IPS-18a (cell line): Measurements from ENCODE around the gene RNU1-2.
A peak's percentile ranks its signal among the peaks of the same experiment; 100 is the strongest.
"Not testable (repeated sequence)": the region's sequence is repeated elsewhere in the genome, so short reads cannot be mapped to it uniquely, and the experiment has no call there.

Source experiments
- H3K27ac ChIP-seq: one replicate; pipeline ENCODE4 v1.5.1; 2013; ENCODE audit warnings: low read length
- H3K27me3 ChIP-seq: one replicate; pipeline ENCODE4 v1.6.1; 2013; ENCODE audit warnings: mild to moderate bottlenecking, low read length; ENCODE audit not compliant: control insufficient read depth, insufficient read depth
- H3K36me3 ChIP-seq: one replicate; pipeline ENCODE4 v1.6.1; 2013; ENCODE audit warnings: low read depth, low read length; ENCODE audit not compliant: control insufficient read depth
- H3K4me1 ChIP-seq: one replicate; pipeline ENCODE4 v1.6.1; 2013; ENCODE audit warnings: low read depth, low read length; ENCODE audit not compliant: control insufficient read depth
- H3K4me3 ChIP-seq: one replicate; pipeline ENCODE4 v1.5.1; 2013; ENCODE audit warnings: low read length
- H3K9ac ChIP-seq: one replicate; pipeline ENCODE4 v1.6.1; 2013; ENCODE audit warnings: mild to moderate bottlenecking, low read length, moderate library complexity
- H3K9me3 ChIP-seq: one replicate; pipeline ENCODE4 v1.6.1; 2013; ENCODE audit warnings: low read depth, low read length; ENCODE audit not compliant: control insufficient read depth

Gene RNU1-2

GRCh38 chr1:16924919-16925477 is 29.2 kb downstream of the RNU1-2 start:
- no peaks in the 10 kb centered on the region for H3K9me3 ChIP-seq
- H3K9ac ChIP-seq: no peak overlapping the region
- peaks cover 27% of the 10 kb centered on the region for H3K4me1 ChIP-seq
- no peak overlapping the region for H3K4me3 ChIP-seq
- H3K36me3 ChIP-seq: no peaks in the 10 kb centered on the region
- H3K27ac ChIP-seq: no peak overlapping the region
- no peaks in the 10 kb centered on the region for H3K27me3 ChIP-seq

GRCh38 chr1:16925635-16926490 is 30.1 kb downstream of the RNU1-2 start:
- Histone ChIP-seq H3K36me3 (peaks cover 6% of the 10 kb centered on the region), H3K9me3 (no peaks in the 10 kb centered on the region), H3K4me3 (no peak overlapping the region), H3K27ac (peak overlapping the region; percentile 55), H3K27me3 (no peaks in the 10 kb centered on the region), H3K9ac (no peak overlapping the region), H3K4me1 (peaks cover 27% of the 10 kb centered on the region)

GRCh38 chr1:16926491-16927073 is 30.8 kb downstream of the RNU1-2 start:
- peak overlapping the region; percentile 51 for H3K9ac ChIP-seq

GRCh38 chr1:16927256-16927655 is 31.5 kb downstream of the RNU1-2 start:
- H3K27me3 ChIP-seq: no peaks in the 10 kb centered on the region
- H3K9ac ChIP-seq: peak overlapping the region; percentile 51
- H3K4me3 ChIP-seq: no peak overlapping the region
- H3K9me3 ChIP-seq: no peaks in the 10 kb centered on the region
- H3K27ac ChIP-seq: peak overlapping the region; percentile 68
- peaks cover 17% of the 10 kb centered on the region for H3K4me1 ChIP-seq
- H3K36me3 ChIP-seq: peaks cover 12% of the 10 kb centered on the region

More at GRCh38 chr1:16926491-16927073, 30.8 kb downstream of the RNU1-2 start:
- Histone ChIP-seq H3K9me3 (no peaks in the 10 kb centered on the region), H3K27me3 (no peaks in the 10 kb centered on the region), H3K36me3 (peaks cover 12% of the 10 kb centered on the region), H3K27ac (peak overlapping the region; percentile 68), H3K4me1 (peaks cover 21% of the 10 kb centered on the region), H3K4me3 (no peak overlapping the region)

- Histone ChIP-seq H3K27me3 (no peaks in the 10 kb centered on the region), H3K27ac (no peak overlapping the region), H3K9me3 (no peaks in the 10 kb centered on the region), H3K4me3 (no peak overlapping the region), H3K4me1 (peaks cover 14% of the 10 kb centered on the region), H3K36me3 (peaks cover 12% of the 10 kb centered on the region), H3K9ac (no peak overlapping the region)
These were observed 32.1 kb downstream of the RNU1-2 start for GRCh38 chr1:16927711-16928485.

GRCh38 chr1:16929146-16930041 is 33.6 kb downstream of the RNU1-2 start:
- peaks cover 14% of the 10 kb centered on the region for H3K4me1 ChIP-seq
- H3K36me3 ChIP-seq: peaks cover 17% of the 10 kb centered on the region
- H3K9me3 ChIP-seq, H3K9ac ChIP-seq, H3K27me3 ChIP-seq, H3K4me3 ChIP-seq, H3K27ac ChIP-seq: not testable (repeated sequence)

GRCh38 chr1:16931206-16931934 is 35.6 kb downstream of the RNU1-2 start:
- H3K4me1 ChIP-seq, H3K4me3 ChIP-seq, H3K27ac ChIP-seq, H3K9me3 ChIP-seq, H3K27me3 ChIP-seq, H3K9ac ChIP-seq: not testable (repeated sequence)
- H3K36me3 ChIP-seq: peaks cover 26% of the 10 kb centered on the region

GRCh38 chr1:16933945-16934344 is 38.2 kb downstream of the RNU1-2 start:
- not testable (repeated sequence) for H3K4me3 ChIP-seq, H3K4me1 ChIP-seq, H3K27ac ChIP-seq, H3K27me3 ChIP-seq, H3K9ac ChIP-seq, H3K9me3 ChIP-seq
- H3K36me3 ChIP-seq: peaks cover 36% of the 10 kb centered on the region

GRCh38 chr1:16936580-16936979 is 40.8 kb downstream of the RNU1-2 start:
- not testable (repeated sequence) for H3K27ac ChIP-seq, H3K9me3 ChIP-seq, H3K9ac ChIP-seq, H3K4me3 ChIP-seq, H3K27me3 ChIP-seq, H3K4me1 ChIP-seq
- H3K36me3 ChIP-seq: peaks cover 27% of the 10 kb centered on the region
